ENCODE results near the gene KIAA2012.

KIAA2012 gene

DNA sequence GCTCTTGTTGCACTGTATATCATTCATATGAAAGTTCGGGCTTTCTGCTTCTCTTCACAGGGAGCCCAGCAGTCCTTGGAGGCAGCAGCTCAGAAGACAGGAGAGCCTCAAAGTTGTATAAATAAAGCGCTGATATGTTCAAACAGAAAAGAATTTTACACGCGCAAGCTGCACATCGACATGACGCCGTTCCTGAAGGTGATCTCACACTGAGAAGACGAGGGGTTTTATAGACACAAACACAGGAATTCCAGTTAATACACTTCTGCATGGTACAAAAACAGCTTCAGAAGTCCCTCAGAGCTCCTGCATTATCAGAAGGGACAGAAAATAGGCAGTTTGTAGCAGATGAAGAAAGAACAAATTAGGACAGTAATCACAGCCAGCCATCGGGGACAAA, 81.6 kb downstream of the KIAA2012 start:
- no peak for DNase-seq

- no peak for DNase-seq
Measured at GRCh38 chr2:202157211-202157990, 84.3 kb downstream of the KIAA2012 start.

DNA sequence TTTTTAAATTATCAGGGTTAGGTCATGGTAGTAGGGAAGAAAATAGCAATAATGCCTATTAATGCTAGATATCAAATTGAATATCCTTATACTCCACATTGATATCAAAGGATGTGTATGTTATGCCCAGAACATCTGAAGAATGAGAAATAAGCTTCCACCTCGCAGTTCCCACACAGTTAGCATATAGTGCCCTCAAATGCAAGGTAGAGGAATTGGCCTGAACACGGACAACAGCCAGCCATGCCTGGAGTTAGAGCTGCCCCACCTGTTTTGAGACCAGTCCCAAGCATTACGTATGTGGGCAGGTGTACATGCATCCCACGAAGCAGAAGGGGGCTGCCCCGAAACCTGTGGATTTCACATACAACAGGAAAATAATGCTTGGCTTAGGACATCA, 85.7 kb downstream of the KIAA2012 start:
- DNase-seq, result peak; percentile 45

- peak; percentile 14 for DNase-seq
Measured at GRCh38 chr2:202161151-202161835, 88.2 kb downstream of the KIAA2012 start.

DNA sequence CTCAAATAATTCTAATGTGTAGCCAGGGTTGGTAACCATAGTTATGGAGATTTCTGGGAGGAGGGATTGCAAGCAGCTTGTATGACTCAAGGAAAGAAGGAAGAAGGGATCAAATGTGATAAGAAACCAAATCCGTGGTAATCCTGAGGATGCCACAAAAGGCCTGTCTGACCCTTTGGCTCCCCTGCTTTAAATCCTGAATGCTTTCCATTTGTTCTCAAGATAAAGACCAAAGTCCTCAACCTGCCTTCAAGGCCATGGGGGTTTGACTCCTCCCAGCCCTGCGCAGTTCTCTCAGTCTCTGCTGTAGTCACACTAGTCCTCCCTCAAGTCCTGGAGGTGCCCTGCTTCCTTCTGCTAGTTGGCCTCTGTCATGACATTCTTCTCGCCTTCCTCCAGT, 91.4 kb downstream of the KIAA2012 start:
- no peak for DNase-seq

GRCh38 chr2:202165208-202165607, 92.2 kb downstream of the KIAA2012 start:
- DNase-seq, result no peak

DNA sequence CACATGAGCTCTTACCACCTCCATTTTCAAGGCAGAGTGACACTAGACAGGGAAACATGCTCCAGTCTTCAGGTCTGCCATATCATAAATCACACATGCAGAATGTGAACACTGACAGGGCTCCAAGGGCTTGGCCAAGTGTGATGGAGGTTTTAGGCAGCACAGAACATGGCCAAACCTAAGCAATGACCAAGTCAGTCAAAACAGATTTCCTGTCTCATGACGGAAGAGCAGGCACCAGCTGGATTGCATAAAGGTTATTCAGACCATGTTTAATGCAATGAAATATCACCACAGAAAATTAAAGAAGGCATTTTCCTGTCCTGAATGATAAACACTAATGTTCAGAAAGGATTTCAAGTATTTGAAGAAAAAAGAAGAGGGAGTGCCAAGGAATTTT, 92.9 kb downstream of the KIAA2012 start:
- DNase-seq, result no peak

DNA sequence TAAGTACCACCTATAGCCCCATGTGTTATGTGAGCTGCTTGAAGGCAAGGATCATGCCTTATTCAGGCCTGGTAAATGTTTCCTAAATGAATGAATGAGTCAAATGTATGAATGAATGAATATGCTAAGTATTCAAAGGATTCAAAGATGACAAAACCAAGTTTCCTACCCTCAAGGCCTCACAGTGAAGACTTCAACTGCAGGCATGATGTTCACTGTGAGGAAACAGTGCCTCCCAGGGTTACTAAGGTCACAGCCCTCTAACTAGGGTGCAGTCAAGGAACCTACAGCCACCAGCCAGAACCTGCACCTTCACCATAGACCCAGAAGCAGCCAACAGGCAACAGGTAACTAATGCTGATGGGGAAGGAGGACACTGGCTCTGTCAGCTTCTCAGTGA, 96.1 kb downstream of the KIAA2012 start:
- no peak for DNase-seq

- DNase-seq, result peak; percentile 5
Measured at GRCh38 chr2:202169832-202170424, 96.9 kb downstream of the KIAA2012 start.

GRCh38 chr2:202171241-202171825, 98.3 kb downstream of the KIAA2012 start:
- peak; percentile 72 for DNase-seq

DNA sequence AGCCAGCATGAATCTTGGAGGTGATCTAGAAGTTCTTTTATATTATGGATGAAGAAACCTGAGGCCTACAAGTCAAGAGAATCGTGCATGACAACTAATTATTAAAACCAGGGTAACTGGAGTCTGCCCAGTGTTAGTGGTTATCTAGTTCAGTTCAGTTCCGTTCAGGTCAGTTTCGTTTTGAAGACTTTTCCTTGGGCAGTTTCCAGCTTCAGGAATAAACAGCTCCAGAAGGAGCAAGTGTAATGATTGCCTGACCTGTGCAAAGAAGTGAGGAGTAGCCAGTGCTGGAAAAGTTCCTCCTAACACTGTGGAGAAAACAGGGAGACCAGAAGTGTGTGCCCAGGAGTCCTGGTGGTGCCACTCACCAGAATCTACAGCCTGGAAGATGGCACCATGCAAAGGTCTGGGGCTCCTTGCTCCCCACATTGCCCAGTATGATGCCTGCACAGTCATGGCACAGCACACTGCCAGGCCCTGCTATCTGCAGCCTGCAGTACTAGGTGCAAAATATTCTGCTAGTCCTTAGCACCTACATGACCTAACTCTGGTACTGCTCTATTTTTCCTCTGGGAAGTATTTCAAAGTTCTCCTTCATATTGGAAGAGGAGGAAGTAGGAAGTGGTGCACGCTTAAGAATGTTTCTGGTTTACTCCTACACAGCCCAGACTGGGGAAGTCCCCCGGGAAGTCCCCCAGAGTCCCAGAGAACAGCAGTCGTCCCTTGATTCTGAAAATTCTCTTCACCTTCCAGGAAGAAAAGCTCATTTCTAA, 99.6 kb downstream of the KIAA2012 start:
- no peak for DNase-seq

DNA sequence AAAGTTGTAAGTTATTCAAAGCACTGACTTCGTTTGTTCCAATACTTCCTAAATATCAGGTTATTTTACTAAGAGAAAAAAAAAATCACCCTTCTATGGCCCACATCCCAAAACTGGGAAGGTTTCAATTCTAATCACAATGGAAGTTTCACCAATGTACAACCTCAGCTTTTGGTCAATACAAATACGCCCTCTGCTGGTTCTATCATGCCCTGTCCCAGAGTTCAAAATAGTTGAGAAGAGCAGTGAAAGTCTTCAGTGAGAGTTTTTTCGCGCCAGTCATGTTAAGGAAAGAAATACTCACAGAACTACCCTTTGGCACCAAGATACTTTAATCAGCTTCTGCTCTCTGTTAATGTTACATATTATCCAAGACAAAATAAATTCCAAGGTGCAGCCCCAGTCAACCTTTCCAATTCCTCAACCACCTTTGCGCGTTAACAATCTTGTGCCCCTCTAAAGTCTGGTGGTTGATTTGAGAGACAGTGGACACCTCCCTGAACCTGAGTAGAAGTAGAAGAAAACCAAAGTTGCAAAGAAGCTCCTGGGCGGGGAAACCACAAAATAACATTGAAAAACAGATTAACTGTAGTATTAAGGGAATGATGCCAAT, 105.4 kb downstream of the KIAA2012 start:
- DNase-seq, result peak; percentile 62

DNA sequence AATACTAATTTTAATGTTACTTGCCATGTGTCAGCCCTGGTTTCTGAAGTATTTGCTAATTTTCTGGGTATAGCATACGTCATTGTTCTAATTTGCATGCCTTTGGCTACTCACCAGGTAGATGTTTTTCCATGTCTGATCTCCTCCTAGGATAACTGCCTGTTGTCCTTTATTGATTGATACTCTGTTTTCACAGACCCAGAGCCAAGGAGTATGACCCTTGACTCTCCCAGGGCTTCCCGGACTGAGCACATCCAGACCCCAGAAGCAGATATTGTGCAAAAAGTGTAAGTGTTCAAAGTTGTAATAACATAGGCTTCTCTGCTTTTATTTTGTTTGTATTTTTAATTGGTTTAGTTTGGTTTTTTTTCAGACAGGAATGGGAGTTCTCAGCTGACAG, 111.5 kb downstream of the KIAA2012 start:
- DNase-seq, result no peak

GRCh38 chr2:202185156-202185555, 112.1 kb downstream of the KIAA2012 start:
- DNase-seq, result peak; percentile 3

- DNase-seq, result no peak
Measured at GRCh38 chr2:202186641-202187202, 113.7 kb downstream of the KIAA2012 start.

DNA sequence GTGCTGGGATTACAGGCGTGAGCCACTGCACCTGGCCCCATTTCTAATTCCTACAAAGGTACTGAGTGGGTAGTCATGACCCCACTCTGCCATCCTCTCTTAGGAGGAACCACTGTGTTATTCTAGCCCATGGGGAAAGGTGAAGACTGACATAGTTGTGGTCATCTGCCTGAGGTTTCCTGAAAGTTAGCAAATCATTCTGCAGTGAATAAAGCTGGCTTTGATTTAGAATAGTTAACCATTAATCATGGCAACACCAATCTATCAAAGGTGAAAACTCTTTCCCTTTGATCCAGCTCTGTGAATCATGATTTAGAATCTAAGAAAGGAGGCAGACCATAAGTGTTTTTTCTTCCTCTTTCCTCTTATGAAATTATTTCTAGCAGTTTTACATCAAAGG, 114.5 kb downstream of the KIAA2012 start:
- no peak for DNase-seq

DNA sequence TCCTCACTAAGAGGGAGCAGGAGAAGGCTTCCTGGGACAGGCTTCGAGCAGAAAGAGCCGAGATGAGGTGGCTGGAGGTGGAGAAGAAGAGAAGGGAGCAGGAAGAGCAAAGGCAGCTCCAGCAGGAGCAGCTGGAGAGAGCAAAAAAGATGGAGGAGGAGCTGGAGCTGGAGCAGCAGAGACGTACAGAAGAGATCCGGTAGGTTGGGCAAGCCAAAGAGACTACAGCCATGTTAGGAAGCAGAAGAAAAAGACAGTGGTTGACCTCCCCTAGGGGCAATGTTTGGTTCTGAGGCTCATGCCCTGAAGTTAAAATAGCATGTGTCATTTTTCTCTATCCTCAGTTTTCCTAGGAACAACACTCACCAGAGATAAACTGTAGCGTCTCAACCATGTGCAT, 120.2 kb downstream of the KIAA2012 start:
- no peak for DNase-seq

GRCh38 chr2:202193881-202194353, 120.9 kb downstream of the KIAA2012 start:
- DNase-seq, result no peak

DNA sequence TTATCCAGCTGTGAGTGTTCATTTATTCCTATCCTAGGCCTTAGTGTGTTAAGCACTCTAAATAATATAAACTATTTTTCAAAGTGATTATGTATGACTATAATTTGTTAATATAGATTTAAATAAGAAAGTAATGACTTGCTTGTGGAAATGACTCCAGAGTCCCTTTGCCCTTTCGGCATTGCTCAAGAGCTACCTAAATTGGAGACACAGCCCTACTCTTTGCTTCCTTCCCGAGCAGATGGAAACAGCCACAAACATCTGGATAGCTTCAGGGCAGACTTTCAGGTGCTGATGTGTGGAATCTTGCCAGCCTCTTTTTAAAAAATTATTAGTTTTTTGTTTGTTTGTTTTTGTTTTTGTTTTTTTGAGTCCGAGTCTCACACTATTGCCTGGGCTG, 121.4 kb downstream of the KIAA2012 start:
- DNase-seq, result no peak

DNA sequence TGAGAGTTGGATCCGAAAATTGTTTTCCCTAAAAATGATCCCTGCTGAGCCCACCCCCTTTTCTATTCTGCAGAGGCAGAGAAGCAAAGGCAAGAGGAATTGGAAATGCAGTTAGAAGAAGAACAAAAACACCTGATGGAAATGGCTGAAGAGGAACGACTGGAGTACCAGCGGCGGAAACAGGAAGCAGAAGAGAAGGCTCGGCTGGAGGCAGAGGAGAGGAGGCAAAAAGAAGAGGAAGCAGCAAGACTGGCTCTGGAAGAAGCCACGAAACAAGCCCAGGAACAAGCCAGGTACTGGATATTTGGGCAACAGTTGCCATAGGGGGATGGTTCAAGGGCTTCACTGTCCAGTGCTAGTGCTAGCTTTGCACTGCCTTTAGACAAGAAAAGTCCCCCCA, 123.7 kb downstream of the KIAA2012 start:
- no peak for DNase-seq

DNA sequence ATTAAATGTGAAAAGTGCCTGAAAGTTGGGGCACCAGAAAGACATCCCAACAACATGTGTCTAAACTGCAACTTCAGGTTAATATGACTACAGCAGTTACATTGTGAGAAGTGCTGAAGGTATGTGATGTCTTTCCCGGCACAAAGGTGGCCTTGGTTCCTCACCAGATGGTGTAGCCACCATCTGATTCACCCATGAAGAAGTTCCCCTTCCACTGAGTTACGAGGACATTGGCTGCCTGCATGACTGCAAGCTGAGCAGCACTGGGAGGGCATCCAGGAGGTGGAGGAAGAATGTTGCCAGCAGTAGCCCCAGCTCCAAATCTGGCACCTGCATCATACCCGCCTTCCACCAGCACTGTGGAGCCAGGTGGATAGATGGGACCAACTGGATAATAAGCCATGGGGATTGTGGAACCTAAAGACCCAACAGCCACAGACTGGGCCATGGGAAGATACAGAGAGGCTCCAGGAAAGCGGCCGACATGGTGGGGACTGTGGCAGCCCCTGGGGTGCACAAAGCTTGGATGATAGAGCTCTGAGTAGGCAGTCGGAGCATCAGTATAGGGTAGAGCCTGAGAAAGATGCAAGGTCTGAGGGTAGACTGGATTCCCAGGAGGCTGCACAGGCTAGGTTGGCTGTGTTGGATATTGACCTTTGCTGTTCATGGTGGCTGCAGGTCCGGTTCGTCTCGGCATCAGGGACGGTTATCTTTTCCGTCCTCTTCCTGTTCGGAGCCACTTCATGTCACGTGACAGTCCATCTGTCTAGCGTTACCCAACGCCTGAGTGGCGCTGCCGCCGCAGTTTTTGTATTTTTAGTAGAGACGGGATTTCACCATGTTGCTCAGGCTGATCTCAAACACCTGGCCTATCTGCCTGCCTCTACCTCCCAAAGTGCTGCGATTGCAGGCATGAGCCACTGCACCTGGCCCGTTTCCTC, 128.4 kb downstream of the KIAA2012 start:
- no peak for DNase-seq

All from NCI-H69 (cell line).